Fibroblast of lung (primary cell): ENCODE data around the gene PATJ. TPM values are rescaled to one million over a fixed set of nuclear protein-coding genes. Genes with fewer than 3 reads are reported as not detected.

ENCODE experiments used
- polyA plus RNA-seq, 2 donors: library from polyadenylated mRNA; depleted of rRNA in 1 of 2; stranded (reverse) in 1 of 2; unstranded in 1 of 2; fragments of >200 nt; gene quantifications; 2 replicates each; pipeline ENCODE4 v1.2.1, GENCODE V29; 2011 to 2012; ENCODE audit warnings: missing spikeins in 1 of 2
- total RNA-seq: library from RNA; depleted of rRNA; stranded (reverse); fragments of >200 nt; gene quantifications from 2 replicates; pipeline ENCODE4 v1.2.1, GENCODE V29; 2014

Gene PATJ
- total and polyA plus RNA-seq, 2 donors (not counting 1 experiment from before 2014, with no cell fraction given), result 2.5 to 12.4 TPM

Other genes with a start within 250 kb of the PATJ start
- 55.7 and 58.6 TPM in 2 replicates for gene TM2D1, start 17.3 kb upstream of the PATJ start, total RNA-seq
- gene TM2D1, start 17.3 kb upstream of the PATJ start, polyA plus RNA-seq, result 46.2 and 82.0 TPM in 2 replicates